MG63 (cell line): ENCODE measurements around the gene VSTM2B. TPM values are rescaled to one million over a fixed set of nuclear protein-coding genes. Genes with fewer than 3 reads are reported as not detected.

Experiments used
- DNase-seq: peaks from one replicate; pipeline ENCODE4 v3.0.0-alpha.2; 2020
- H3K27me3 ChIP-seq: fragments of 250-450 bp; sonication (Bioruptor Pico); 2 replicates; pipeline ENCODE4 v1.5.1; 2020; ENCODE audit warnings: mild to moderate bottlenecking, moderate library complexity
- H3K36me3 ChIP-seq: fragments of 250-450 bp; sonication (Bioruptor Pico); 2 replicates; pipeline ENCODE4 v1.5.1; 2020; ENCODE audit warnings: mild to moderate bottlenecking, moderate library complexity
- H3K4me3 ChIP-seq: fragments of 250-450 bp; sonication (Bioruptor Pico); 2 replicates; pipeline ENCODE4 v1.5.1; 2020; ENCODE audit warnings: mild to moderate bottlenecking, moderate library complexity
- H3K9me3 ChIP-seq: fragments of 250-450 bp; sonication (Bioruptor Pico); 2 replicates; pipeline ENCODE4 v1.5.1; 2020; ENCODE audit warnings: mild to moderate bottlenecking, moderate library complexity
- total RNA-seq: library from RNA; depleted of rRNA; stranded (reverse); fragments of >200 nt; shearing (Covaris generic); gene quantifications from 2 replicates; pipeline ENCODE4 v1.2.3, GENCODE V29; 2014; ENCODE audit warnings: low replicate concordance

VSTM2B gene
- total RNA-seq, 1 experiment from 2014 or later = not detected

- Histone ChIP-seq H3K9me3 (no peaks in the 10 kb centered on the region), H3K4me3 (no peak overlapping the region), H3K36me3 (no peaks in the 10 kb centered on the region), H3K27me3 (peaks cover 16% of the 10 kb centered on the region)
- no peak for DNase-seq
These were observed 5.9 kb upstream of the VSTM2B start for GRCh38 chr19:29519931-29520330.

GRCh38 chr19:29520390-29520789 is 5.4 kb upstream of the VSTM2B start:
- no peak for DNase-seq
- H3K36me3 ChIP-seq = no peaks in the 10 kb centered on the region
- peaks cover 19% of the 10 kb centered on the region for H3K27me3 ChIP-seq

GRCh38 chr19:29521291-29522075 is 4.3 kb upstream of the VSTM2B start:
- Histone ChIP-seq H3K9me3 (no peaks in the 10 kb centered on the region), H3K4me3 (no peak overlapping the region)

More at GRCh38 chr19:29520390-29520789, 5.4 kb upstream of the VSTM2B start:
- H3K9me3 ChIP-seq = no peaks in the 10 kb centered on the region
- no peak overlapping the region for H3K4me3 ChIP-seq

DNA sequence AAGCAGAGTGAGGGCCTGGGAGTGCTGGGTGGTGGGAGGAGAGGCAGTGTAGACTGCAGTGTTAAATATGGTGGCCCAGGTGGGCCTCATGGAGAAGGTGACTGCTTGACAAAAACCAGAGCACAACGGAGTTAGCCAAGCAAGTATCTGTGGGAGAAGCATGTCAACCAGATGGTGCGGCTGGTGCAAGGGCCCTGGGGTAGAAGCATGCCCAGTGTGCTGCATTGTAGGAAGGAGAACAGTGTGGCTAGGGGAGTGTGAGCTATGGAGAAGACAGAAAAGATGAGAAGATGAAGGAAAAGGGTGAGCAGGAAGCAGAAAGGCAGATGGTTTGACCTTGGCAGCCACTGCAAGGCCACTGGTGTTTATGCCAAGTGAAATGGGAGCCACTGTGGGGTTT is 2.2 kb upstream of the VSTM2B start:
- DNase-seq = no peak
- no peak overlapping the region for H3K4me3 ChIP-seq
- peaks cover 48% of the 10 kb centered on the region for H3K27me3 ChIP-seq
- H3K9me3 ChIP-seq = no peaks in the 10 kb centered on the region
- no peaks in the 10 kb centered on the region for H3K36me3 ChIP-seq

More at GRCh38 chr19:29521291-29522075, 4.3 kb upstream of the VSTM2B start:
- H3K36me3 ChIP-seq = no peaks in the 10 kb centered on the region
- DNase-seq = no peak
- H3K27me3 ChIP-seq = peaks cover 27% of the 10 kb centered on the region

DNA sequence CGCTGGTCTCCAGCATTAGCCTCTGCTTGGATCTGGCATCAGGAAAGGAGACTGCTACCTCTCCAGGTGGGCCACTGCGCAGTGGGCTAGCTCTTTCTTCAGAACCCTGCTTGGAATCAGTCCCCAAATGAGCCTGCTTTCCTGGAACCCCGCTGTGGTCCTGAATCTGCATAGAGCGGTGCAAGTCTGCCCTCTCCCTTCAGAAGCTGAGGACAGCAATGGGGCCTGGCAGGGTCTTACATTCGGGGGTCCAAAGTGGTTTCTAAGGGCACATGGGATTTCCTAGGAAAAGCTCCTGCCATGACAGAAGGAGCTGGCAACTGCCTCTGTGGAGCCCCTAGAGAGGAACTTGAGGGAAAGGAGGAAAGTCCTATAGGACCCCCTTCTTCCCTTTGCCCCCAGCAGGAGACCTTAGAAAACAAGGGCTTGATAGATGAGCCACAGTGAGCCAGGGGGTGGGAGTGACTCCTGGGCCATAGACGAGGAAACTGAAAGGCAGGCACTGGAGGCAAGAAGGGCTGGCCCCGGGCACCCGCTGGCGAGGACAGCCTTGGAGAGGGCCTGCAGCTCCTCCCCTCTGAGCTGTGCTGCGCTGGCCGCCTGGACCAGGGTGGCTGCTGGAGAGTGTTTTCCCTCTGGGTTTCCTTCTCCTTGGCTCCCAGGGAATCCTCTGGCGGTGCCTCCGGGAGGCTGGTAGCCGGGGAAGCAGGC is 1.4 kb upstream of the VSTM2B start:
- DNase-seq = no peak
- H3K27me3 ChIP-seq = peaks cover 55% of the 10 kb centered on the region
- no peaks in the 10 kb centered on the region for H3K36me3 ChIP-seq
- no peaks in the 10 kb centered on the region for H3K9me3 ChIP-seq
- H3K4me3 ChIP-seq = no peak overlapping the region

GRCh38 chr19:29524912-29525831 is 622 bp upstream of the VSTM2B start:
- no peaks in the 10 kb centered on the region for H3K36me3 ChIP-seq

DNA sequence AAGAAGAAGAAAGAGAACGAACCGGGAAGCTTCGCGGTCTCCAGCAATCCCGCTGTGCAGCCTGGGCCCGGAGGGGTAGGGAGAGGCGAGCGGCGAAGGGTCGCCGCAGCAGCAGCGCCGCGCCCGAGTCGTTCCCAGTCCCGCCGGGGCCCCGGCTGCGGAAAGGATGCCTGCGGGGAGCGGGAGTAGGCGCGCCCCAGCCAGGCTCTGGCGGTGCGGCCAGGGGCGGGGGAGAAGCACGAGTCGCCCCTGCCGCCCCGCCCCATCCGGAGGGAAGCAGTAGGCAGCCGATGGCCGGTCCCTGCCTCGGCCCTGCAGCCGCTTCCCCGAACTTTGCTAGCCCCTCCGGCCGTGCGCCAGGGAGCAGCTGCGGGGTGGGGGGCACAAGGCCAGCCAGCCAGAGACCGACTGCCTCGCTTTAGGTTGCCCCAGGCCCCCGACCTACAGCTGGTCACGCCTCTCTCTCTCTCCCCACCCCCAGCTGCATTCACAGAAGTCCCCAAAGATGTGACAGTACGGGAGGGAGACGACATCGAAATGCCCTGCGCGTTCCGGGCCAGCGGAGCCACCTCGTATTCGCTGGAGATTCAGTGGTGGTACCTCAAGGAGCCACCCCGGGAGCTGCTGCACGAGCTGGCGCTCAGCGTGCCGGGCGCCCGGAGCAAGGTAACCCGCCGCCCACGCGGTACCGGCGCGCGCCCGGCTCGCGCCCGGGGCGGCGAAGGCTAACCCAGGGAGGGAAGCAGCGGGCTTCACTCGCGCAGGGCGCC is 1.1 kb downstream of the VSTM2B start:
- DNase-seq = no peak
- no peaks in the 10 kb centered on the region for H3K9me3 ChIP-seq
- H3K27me3 ChIP-seq = peaks cover 70% of the 10 kb centered on the region
- H3K36me3 ChIP-seq = no peaks in the 10 kb centered on the region
- H3K4me3 ChIP-seq = no peak overlapping the region

More at GRCh38 chr19:29524912-29525831, 622 bp upstream of the VSTM2B start:
- DNase-seq = no peak
- no peaks in the 10 kb centered on the region for H3K9me3 ChIP-seq
- peaks cover 64% of the 10 kb centered on the region for H3K27me3 ChIP-seq
- no peak overlapping the region for H3K4me3 ChIP-seq

GRCh38 chr19:29527500-29528328 is 1.9 kb downstream of the VSTM2B start:
- DNase-seq = no peak
- Histone ChIP-seq H3K36me3 (no peaks in the 10 kb centered on the region), H3K4me3 (no peak overlapping the region), H3K27me3 (peaks cover 70% of the 10 kb centered on the region), H3K9me3 (no peaks in the 10 kb centered on the region)

DNA sequence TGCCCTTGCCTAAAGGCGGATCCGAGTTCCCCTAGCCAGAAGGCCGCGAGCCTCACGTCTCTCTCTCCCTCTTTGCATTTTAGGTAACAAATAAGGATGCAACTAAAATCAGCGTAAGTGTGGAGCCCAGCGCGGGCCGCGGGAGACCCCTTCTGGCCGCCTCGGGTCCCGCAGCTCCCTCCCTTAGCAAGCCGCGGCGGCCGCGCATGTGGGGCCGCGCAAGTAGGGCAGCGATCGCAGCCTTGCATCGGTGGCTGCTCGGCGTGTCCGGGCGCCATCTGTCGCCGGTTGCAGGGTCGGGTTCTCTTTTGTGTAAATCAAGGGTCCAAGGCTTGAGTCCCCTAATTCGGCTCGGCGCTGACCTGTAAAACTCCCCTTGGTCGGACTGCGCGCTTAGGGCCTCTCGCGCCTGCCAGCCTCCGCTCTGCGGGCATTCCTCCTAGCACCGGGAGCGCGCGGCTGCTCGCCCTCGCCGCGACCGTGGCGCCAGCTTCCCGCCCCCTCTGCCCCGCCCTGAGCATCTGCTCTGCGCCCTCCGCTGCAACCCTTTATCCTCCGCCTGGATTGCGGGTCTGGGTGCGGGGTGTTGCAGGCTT is 2.7 kb downstream of the VSTM2B start:
- H3K4me3 ChIP-seq = peak overlapping the region; percentile 27
- peaks cover 69% of the 10 kb centered on the region for H3K27me3 ChIP-seq
- no peaks in the 10 kb centered on the region for H3K9me3 ChIP-seq
- no peaks in the 10 kb centered on the region for H3K36me3 ChIP-seq
- DNase-seq = peak; percentile 71

- Histone ChIP-seq H3K36me3 (no peaks in the 10 kb centered on the region), H3K27me3 (peaks cover 63% of the 10 kb centered on the region), H3K4me3 (no peak overlapping the region), H3K9me3 (no peaks in the 10 kb centered on the region)
- DNase-seq = no peak
These were observed 3.3 kb downstream of the VSTM2B start for GRCh38 chr19:29528946-29529645.

- no peak overlapping the region for H3K4me3 ChIP-seq
- H3K27me3 ChIP-seq = peaks cover 55% of the 10 kb centered on the region
- DNase-seq = no peak
- H3K36me3 ChIP-seq = no peaks in the 10 kb centered on the region
- H3K9me3 ChIP-seq = no peaks in the 10 kb centered on the region
These were observed 4.1 kb downstream of the VSTM2B start for GRCh38 chr19:29529646-29530539.

GRCh38 chr19:29530540-29531457 is 5.0 kb downstream of the VSTM2B start:
- no peak overlapping the region for H3K4me3 ChIP-seq
- no peaks in the 10 kb centered on the region for H3K36me3 ChIP-seq
- no peaks in the 10 kb centered on the region for H3K9me3 ChIP-seq
- no peak for DNase-seq
- peaks cover 49% of the 10 kb centered on the region for H3K27me3 ChIP-seq
